ENCODE measurements around the gene TECTA.
"Not testable (repeated sequence)": the region's sequence is repeated elsewhere in the genome, so short reads cannot be mapped to it uniquely, and the experiment has no call there.

The TECTA gene

DNA sequence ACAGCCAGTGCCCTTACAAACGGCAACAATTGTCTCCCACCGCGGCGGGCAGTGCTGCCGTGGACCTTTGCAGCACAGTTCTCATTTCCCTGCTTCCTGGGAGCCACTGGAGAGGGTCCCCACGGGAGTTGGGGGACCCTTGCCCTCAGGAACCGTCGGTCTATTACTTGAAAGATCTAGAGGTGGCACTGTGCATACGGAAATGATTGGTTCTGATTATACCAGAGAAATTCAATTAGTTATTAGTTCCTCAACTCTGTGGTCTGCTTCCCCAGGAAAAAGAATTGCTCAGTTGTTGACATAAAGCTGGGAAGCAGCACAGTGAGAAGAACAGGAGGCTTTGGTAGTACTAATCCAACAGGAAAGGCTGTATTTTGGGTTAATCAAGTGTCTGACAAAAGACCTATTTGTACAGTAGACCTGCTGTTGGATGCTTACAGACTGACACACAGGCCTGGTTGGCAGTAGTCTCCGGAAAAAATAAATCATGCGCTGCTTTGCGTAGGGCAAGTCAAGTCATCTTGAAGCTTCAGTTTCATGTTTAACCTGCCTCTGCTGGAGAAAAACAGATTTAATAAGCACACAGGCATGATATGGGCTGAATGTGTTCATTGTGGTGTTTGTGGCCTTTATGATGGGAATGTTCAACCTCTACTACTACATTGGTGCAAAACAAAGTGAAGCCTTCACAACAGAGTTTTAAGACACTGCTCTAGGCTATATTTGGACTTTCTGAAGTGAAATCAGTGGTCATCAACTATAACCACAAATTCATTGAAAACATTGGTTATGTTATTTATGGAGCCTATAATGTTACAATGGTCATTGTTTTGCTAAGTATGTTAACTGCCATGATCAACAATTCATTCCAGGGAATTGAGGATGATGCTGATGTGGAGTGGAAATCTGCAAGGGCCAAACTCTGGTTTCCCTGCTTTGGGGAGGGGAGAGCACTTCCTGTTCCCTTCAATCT, 136.9 kb downstream of the TECTA start:
- H3K9ac ChIP-seq (ENCODE audit: low read length) = no peak overlapping the region
- H3K4me1 ChIP-seq (ENCODE audit: insufficient read depth, low read length) = no peaks in the 10 kb centered on the region
- H3K27ac ChIP-seq (ENCODE audit: low read depth, low read length) = no peak overlapping the region
- no peaks in the 10 kb centered on the region for H3K9me3 ChIP-seq (ENCODE audit: low read length)
- H3K27me3 ChIP-seq (ENCODE audit: control insufficient read depth in 1 of 2, insufficient read depth in 2 of 2, low read length in 2 of 2) = peaks cover 0 to 3% of the 10 kb centered on the region in 2 donors
- H3K4me3 ChIP-seq (ENCODE audit: low read depth in 1 of 2, low read length in 2 of 2) = no peak overlapping the region
- H3K36me3 ChIP-seq (ENCODE audit: insufficient read depth, low read length) = no peaks in the 10 kb centered on the region

DNA sequence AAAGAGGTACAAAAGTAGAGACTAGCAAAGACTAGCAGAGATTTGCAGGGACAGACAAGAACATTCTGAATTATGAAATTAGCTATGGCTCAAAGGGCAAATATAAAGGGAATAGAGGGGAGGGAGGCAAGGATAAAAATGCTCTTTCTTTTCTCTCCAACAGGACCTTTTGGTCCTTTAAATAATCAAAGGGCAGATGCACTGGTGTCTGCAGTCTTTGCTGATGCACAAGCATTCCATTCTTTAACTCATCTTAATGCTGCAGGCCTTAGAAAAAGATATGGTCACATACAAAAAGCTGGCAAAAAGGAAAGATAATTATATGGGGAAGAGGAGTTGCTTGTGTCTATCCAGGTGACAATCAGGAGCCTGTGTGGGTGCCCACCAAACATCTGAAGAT, 137.9 kb downstream of the TECTA start:
- no peak overlapping the region for H3K27ac ChIP-seq (ENCODE audit: low read depth, low read length)
- no peaks in the 10 kb centered on the region for H3K9me3 ChIP-seq (ENCODE audit: low read length)
- peaks cover 0 to 3% of the 10 kb centered on the region in 2 donors for H3K27me3 ChIP-seq (ENCODE audit: control insufficient read depth in 1 of 2, insufficient read depth in 2 of 2, low read length in 2 of 2)
- no peaks in the 10 kb centered on the region for H3K4me1 ChIP-seq (ENCODE audit: insufficient read depth, low read length)
- H3K36me3 ChIP-seq (ENCODE audit: insufficient read depth, low read length) = no peaks in the 10 kb centered on the region
- no peak overlapping the region for H3K9ac ChIP-seq (ENCODE audit: low read length)
- no peak overlapping the region for H3K4me3 ChIP-seq (ENCODE audit: low read depth in 1 of 2, low read length in 2 of 2)

DNA sequence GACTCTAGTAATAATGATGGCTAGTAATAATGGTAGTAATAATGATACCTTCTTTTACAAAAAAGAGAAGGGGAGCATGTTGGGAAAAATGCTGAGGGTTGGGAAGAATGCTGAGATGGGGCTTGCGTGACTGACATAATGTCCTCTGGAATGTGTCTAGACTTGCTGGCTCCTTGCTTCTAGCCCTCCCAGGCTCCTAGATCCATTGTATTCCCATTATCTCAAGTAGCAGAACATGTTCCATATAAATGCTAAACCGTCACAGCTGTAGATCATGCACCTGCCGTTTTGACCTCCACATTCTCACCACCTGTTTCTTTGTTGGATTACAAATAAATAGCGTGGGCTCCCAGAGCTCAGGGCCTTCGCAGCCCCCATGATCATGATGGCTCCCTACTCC, 139.0 kb downstream of the TECTA start:
- not testable (repeated sequence) for H3K9me3 ChIP-seq (ENCODE audit: low read length); H3K27ac ChIP-seq (ENCODE audit: low read depth, low read length); H3K4me3 ChIP-seq (ENCODE audit: low read depth in 1 of 2, low read length in 2 of 2); H3K36me3 ChIP-seq (ENCODE audit: insufficient read depth, low read length); H3K27me3 ChIP-seq (ENCODE audit: control insufficient read depth in 1 of 2, insufficient read depth in 2 of 2, low read length in 2 of 2); H3K4me1 ChIP-seq (ENCODE audit: insufficient read depth, low read length); H3K9ac ChIP-seq (ENCODE audit: low read length)

DNA sequence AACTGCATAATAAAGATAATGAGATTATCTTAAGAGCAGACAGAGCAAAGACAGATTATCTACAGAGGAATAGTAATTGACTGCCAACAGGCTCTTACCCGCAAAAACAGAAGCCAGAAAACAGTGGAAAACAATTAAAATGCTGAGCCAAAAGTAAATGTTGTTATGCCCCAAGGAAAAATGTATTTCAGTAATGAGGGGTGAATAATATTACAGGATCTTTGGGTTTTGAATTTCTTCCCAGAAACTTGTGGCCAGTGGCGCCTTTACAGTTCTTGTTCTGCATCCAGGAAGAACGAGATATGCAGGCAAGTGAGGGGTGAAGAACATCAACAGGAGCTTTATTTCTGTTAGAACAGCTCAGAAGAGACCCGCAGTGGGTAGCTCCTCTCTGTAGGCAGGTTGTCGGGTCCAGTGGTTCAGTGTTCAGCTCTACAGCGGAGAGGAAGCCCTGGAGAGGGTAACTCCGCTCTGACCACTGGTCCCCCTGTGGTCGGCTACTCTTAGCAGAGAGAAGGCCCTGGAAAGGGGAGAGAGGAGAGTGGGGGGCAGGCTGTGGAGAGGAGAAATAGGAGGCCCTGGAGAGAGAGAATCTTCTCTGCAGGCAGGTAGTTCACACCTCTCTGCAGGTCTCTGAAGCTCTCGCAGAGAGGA, 139.7 kb downstream of the TECTA start:
- H3K27ac ChIP-seq (ENCODE audit: low read depth, low read length) = no peak overlapping the region
- no peaks in the 10 kb centered on the region for H3K4me1 ChIP-seq (ENCODE audit: insufficient read depth, low read length)
- no peak overlapping the region for H3K9ac ChIP-seq (ENCODE audit: low read length)
- H3K27me3 ChIP-seq (ENCODE audit: control insufficient read depth in 1 of 2, insufficient read depth in 2 of 2, low read length in 2 of 2) = no peaks in the 10 kb centered on the region
- no peaks in the 10 kb centered on the region for H3K9me3 ChIP-seq (ENCODE audit: low read length)
- H3K36me3 ChIP-seq (ENCODE audit: insufficient read depth, low read length) = no peaks in the 10 kb centered on the region
- no peak overlapping the region for H3K4me3 ChIP-seq (ENCODE audit: low read depth in 1 of 2, low read length in 2 of 2)
